ENCODE results near the gene TXNDC5. TPM values are rescaled to one million over a fixed set of nuclear protein-coding genes. Genes with fewer than 3 reads are reported as not detected.

TXNDC5 gene
- total RNA-seq, 2 donors from 2014 or later: 18.0 to 42.5 TPM

DNA sequence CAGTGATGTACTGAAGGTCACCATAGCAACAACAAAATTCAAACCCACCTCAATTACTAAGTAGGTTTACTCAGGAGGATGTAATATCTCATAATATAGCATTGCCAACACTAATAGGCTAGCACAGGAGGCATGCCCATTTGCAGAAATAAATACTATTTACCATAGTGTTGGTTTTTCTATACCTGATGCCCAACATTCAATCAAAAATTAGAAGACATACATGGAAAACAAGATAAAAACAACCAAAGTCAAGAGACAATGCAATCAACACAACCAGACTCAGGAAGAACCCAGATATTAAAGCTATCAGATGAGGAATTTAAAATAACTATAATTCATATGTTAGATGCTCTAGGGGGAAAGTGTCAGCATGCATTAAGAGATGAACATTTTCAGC, 14.3 kb upstream of the TXNDC5 start:
- Mint-ChIP-seq H3K4me3 (no peak overlapping the region), H3K9me3 (peaks cover 32% of the 10 kb centered on the region), H3K27ac (no peak overlapping the region), H3K27me3 (ENCODE audit: insufficient read depth) (peaks cover 36% of the 10 kb centered on the region), H3K4me1 (no peaks in the 10 kb centered on the region), H3K36me3 (ENCODE audit: low read depth) (peaks cover 3% of the 10 kb centered on the region)
- Histone ChIP-seq H3K36me3 (ENCODE audit: control insufficient read depth, insufficient read depth, low read length) (no peaks in the 10 kb centered on the region), H3K4me1 (ENCODE audit: control insufficient read depth, insufficient read depth, low read length) (no peaks in the 10 kb centered on the region), H3K9ac (ENCODE audit: extremely low read depth, low read length, poor library complexity, severe bottlenecking) (no peak overlapping the region), H3K27me3 (ENCODE audit: control insufficient read depth, insufficient read depth, low read length, poor library complexity, severe bottlenecking) (peaks cover 13% of the 10 kb centered on the region), H3K4me3 (ENCODE audit: low read length) (no peak overlapping the region), H3K9me3 (ENCODE audit: control insufficient read depth, low read length) (peaks cover 4% of the 10 kb centered on the region), H3K27ac (ENCODE audit: low read depth, low read length) (no peak overlapping the region)
- TF ChIP-seq, protein P1, sequence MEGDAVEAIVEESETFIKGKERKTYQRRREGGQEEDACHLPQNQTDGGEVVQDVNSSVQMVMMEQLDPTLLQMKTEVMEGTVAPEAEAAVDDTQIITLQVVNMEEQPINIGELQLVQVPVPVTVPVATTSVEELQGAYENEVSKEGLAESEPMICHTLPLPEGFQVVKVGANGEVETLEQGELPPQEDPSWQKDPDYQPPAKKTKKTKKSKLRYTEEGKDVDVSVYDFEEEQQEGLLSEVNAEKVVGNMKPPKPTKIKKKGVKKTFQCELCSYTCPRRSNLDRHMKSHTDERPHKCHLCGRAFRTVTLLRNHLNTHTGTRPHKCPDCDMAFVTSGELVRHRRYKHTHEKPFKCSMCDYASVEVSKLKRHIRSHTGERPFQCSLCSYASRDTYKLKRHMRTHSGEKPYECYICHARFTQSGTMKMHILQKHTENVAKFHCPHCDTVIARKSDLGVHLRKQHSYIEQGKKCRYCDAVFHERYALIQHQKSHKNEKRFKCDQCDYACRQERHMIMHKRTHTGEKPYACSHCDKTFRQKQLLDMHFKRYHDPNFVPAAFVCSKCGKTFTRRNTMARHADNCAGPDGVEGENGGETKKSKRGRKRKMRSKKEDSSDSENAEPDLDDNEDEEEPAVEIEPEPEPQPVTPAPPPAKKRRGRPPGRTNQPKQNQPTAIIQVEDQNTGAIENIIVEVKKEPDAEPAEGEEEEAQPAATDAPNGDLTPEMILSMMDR (conservative IDR thresholded peaks at IDR 0.05): no peak
- DNase-seq: no peak

DNA sequence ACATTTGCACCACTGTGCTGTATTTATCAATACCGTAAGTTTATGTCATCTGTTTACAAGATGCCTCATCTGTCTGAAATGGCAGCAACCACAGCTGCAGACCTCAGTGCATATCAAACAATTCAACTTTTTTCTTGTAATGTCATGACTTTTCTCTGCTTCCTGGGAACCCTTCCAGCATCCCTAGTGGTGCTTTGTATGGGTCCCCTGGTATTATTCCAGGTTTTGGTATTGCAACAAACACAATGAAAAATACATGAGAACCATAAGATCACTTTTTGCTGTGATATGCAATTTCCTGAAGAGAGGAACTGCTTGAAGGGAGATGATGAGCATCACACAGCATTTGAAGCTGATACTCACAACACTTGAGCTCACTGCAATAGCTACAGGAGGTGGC, 12.0 kb upstream of the TXNDC5 start:
- DNase-seq: no peak
- TF ChIP-seq, protein P1 (conservative IDR thresholded peaks at IDR 0.05): no peak
- H3K36me3 ChIP-seq (ENCODE audit: control insufficient read depth, insufficient read depth, low read length): no peaks in the 10 kb centered on the region
- H3K9ac ChIP-seq (ENCODE audit: extremely low read depth, low read length, poor library complexity, severe bottlenecking): no peak overlapping the region
- 93% methylated on average over 1 of the region's 1 CpG; no CpG with 5 or more reads in 1 of the 2 experiments for WGBS, 2 experiments (ENCODE audit: insufficient coverage in 1 of 2, insufficient read length in 1 of 2)
- Mint-ChIP-seq H3K36me3 (ENCODE audit: low read depth) (peaks cover 3% of the 10 kb centered on the region), H3K9me3 (peaks cover 28% of the 10 kb centered on the region), H3K4me3 (no peak overlapping the region), H3K27me3 (ENCODE audit: insufficient read depth) (peaks cover 32% of the 10 kb centered on the region), H3K27ac (no peak overlapping the region), H3K4me1 (no peaks in the 10 kb centered on the region)
- H3K27ac ChIP-seq (ENCODE audit: low read depth, low read length): no peak overlapping the region
- peaks cover 36% of the 10 kb centered on the region for H3K27me3 ChIP-seq (ENCODE audit: control insufficient read depth, insufficient read depth, low read length, poor library complexity, severe bottlenecking)
- H3K4me3 ChIP-seq (ENCODE audit: low read length): no peak overlapping the region
- H3K4me1 ChIP-seq (ENCODE audit: control insufficient read depth, insufficient read depth, low read length): no peaks in the 10 kb centered on the region
- H3K9me3 ChIP-seq (ENCODE audit: control insufficient read depth, low read length): peaks cover 4% of the 10 kb centered on the region

DNA sequence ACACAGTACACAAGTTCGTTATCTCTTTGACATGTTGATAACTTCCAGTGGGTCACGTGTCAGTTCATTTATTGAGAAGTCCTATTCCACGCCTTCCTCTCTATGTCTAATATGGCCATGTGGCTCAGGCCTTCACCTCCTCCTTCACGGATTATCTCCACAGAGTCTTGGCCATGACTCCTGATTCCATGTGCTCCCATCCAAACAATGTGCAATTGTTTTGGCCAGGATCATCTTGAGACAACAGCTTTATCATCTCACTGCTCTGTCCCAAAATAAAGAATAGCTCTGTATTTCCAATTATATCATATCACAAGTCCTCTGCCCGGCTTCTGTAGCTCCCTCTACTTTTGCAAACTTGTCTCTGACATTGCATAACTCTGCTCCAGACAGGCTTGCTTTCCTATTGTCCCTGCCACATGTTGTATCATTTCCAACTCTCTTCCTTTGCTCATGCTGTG, 11.1 kb upstream of the TXNDC5 start:
- Histone ChIP-seq H3K36me3 (ENCODE audit: control insufficient read depth, insufficient read depth, low read length) (no peaks in the 10 kb centered on the region), H3K27me3 (ENCODE audit: control insufficient read depth, insufficient read depth, low read length, poor library complexity, severe bottlenecking) (peaks cover 45% of the 10 kb centered on the region), H3K9me3 (ENCODE audit: control insufficient read depth, low read length) (peaks cover 4% of the 10 kb centered on the region), H3K9ac (ENCODE audit: extremely low read depth, low read length, poor library complexity, severe bottlenecking) (no peak overlapping the region), H3K27ac (ENCODE audit: low read depth, low read length) (no peak overlapping the region), H3K4me3 (ENCODE audit: low read length) (no peak overlapping the region), H3K4me1 (ENCODE audit: control insufficient read depth, insufficient read depth, low read length) (no peaks in the 10 kb centered on the region)
- TF ChIP-seq, protein P1 (conservative IDR thresholded peaks at IDR 0.05): no peak
- no peak overlapping the region for H3K27ac Mint-ChIP-seq
- no peaks in the 10 kb centered on the region for H3K4me1 Mint-ChIP-seq
- H3K4me3 Mint-ChIP-seq: no peak overlapping the region
- peaks cover 31% of the 10 kb centered on the region for H3K27me3 Mint-ChIP-seq (ENCODE audit: insufficient read depth)
- 90 to 92% methylated on average over 5 of the region's 5 CpGs for WGBS, 2 experiments (ENCODE audit: insufficient coverage in 1 of 2, insufficient read length in 1 of 2)
- H3K36me3 Mint-ChIP-seq (ENCODE audit: low read depth): peaks cover 3% of the 10 kb centered on the region
- peaks cover 22% of the 10 kb centered on the region for H3K9me3 Mint-ChIP-seq
- no peak for DNase-seq
